NCI-H2196 (cell line): Measurements from ENCODE around the gene UFC1.
A peak's percentile ranks its signal among the peaks of the same experiment; 100 is the strongest.
"Not testable (repeated sequence)": the region's sequence is repeated elsewhere in the genome, so short reads cannot be mapped to it uniquely, and the experiment has no call there.

Experiments used
- DNase-seq: peaks from one replicate; lab custom pipeline; 2025; ENCODE audit not compliant: unreplicated experiment; lab: John Stamatoyannopoulos, UW

Gene UFC1

GRCh38 chr1:161153682-161154337 is at the start of gene UFC1:
Gene UFC1 (plus strand): TSS chr1:161153978. CDS start chr1:161153998, 20 bp downstream.
- DNase-seq = peak; percentile 88

GRCh38 chr1:161106431-161106830 is 47.3 kb upstream of the UFC1 start:
- no peak for DNase-seq

- no peak for DNase-seq
Measured at GRCh38 chr1:161111117-161111516, 42.7 kb upstream of the UFC1 start.

- no peak for DNase-seq
Measured at GRCh38 chr1:161111527-161111926, 42.3 kb upstream of the UFC1 start.

- DNase-seq = no peak
Measured at GRCh38 chr1:161113915-161114314, 39.9 kb upstream of the UFC1 start.

- no peak for DNase-seq
Measured at GRCh38 chr1:161114556-161114955, 39.2 kb upstream of the UFC1 start.

GRCh38 chr1:161115132-161115711 is 38.6 kb upstream of the UFC1 start:
- DNase-seq = peak; percentile 32

GRCh38 chr1:161115961-161116360 is 37.8 kb upstream of the UFC1 start:
- not testable (repeated sequence) for DNase-seq

- DNase-seq = peak; percentile 84
Measured at GRCh38 chr1:161117759-161118581, 35.8 kb upstream of the UFC1 start, which contains the start of the genes NIT1 and PFDN2. Gene NIT1 (plus strand): TSS chr1:161118105. CDS start chr1:161118177, 72 bp downstream. Gene PFDN2 (minus strand): TSS chr1:161118037. CDS start chr1:161118026, 11 bp downstream.

- DNase-seq = peak; percentile 23
Measured at GRCh38 chr1:161119092-161119903, 34.5 kb upstream of the UFC1 start.

- DNase-seq = no peak
Measured at GRCh38 chr1:161121042-161121650, 32.6 kb upstream of the UFC1 start.

GRCh38 chr1:161121834-161122233 is 31.9 kb upstream of the UFC1 start:
- DNase-seq = no peak

GRCh38 chr1:161122967-161123366 is 30.8 kb upstream of the UFC1 start:
- DNase-seq = no peak

- DNase-seq = no peak
Measured at GRCh38 chr1:161127649-161128048, 26.1 kb upstream of the UFC1 start.

- DNase-seq = no peak
Measured at GRCh38 chr1:161128591-161129420, 25.0 kb upstream of the UFC1 start.

GRCh38 chr1:161130266-161130665 is 23.5 kb upstream of the UFC1 start:
- no peak for DNase-seq

- no peak for DNase-seq
Measured at GRCh38 chr1:161131523-161132409, 22.0 kb upstream of the UFC1 start.

GRCh38 chr1:161132410-161133219 is 21.2 kb upstream of the UFC1 start, which contains the start of gene DEDD:
Gene DEDD (minus strand): TSS chr1:161132667. CDS start chr1:161124462, 8,205 bp downstream.
- peak; percentile 91 for DNase-seq
